Right atrium auricular region (tissue), 2 donors: ENCODE data around the gene FAM110D. TPM values are rescaled to one million over a fixed set of nuclear protein-coding genes. Genes with fewer than 3 reads are reported as not detected.

Experiments
- DNase-seq: peaks from one replicate; pipeline ENCODE4 v3.0.0-alpha.2; 2019; ENCODE audit warnings: low spot score
- H3K27ac ChIP-seq, 2 donors: fragments of 200-600 bp; sonication (generic); 1 replicate in 1 of 2; 2 replicates in 1 of 2; pipeline ENCODE4 v1.5.1; 2016 to 2019
- H3K27me3 ChIP-seq, 2 donors: fragments of 200-600 bp; sonication (generic); one replicate each; pipeline versions ENCODE4 v1.5.1 to v1.6.0; 2017 to 2019
- H3K36me3 ChIP-seq: fragments of 200-600 bp; sonication (generic); one replicate; pipeline ENCODE4 v1.5.1; 2016
- H3K4me1 ChIP-seq, 2 donors: fragments of 200-600 bp; sonication (generic); one replicate each; pipeline versions ENCODE4 v1.5.1 to v1.6.0; 2017 to 2019
- H3K4me3 ChIP-seq, 2 donors: fragments of 200-600 bp; sonication (generic); 1 replicate in 1 of 2; 2 replicates in 1 of 2; pipeline ENCODE4 v1.5.1; 2017 to 2019; ENCODE audit warnings: mild to moderate bottlenecking in 1 of 2, moderate library complexity in 1 of 2
- H3K9me3 ChIP-seq, 2 donors: fragments of 200-600 bp; sonication (generic); one replicate each; pipeline ENCODE4 v1.5.1; 2019
- CTCF ChIP-seq, 2 donors: fragments of 200-600 bp; sonication (generic); IDR thresholded peaks; one replicate each; pipeline ENCODE4 v1.5.1; 2019; ENCODE audit warnings: antibody characterized with exemption in 2 of 2
- total RNA-seq, 2 donors: library from RNA; depleted of rRNA; stranded (reverse); fragments of >200 nt; gene quantifications; one replicate each; pipeline ENCODE4 v1.1.0, GENCODE V29; 2016

The FAM110D gene
- total RNA-seq, 2 donors from 2014 or later, result 3.8 to 4.3 TPM

- Histone ChIP-seq H3K4me3 (peak overlapping the region; percentile 67 to 76), H3K36me3 (no peaks in the 10 kb centered on the region), H3K27me3 (no peaks in the 10 kb centered on the region), H3K9me3 (no peaks in the 10 kb centered on the region), H3K27ac (peak overlapping the region; percentile 74 to 79), H3K4me1 (peaks cover 0 to 25% of the 10 kb centered on the region in 2 donors)
- no peak for DNase-seq
- TF ChIP-seq CTCF (IDR thresholded peaks at IDR 0.05), result no peak
These were observed 10.3 kb downstream of the FAM110D start for GRCh38 chr1:26169198-26169554.

GRCh38 chr1:26169669-26170471, 11.0 kb downstream of the FAM110D start, which contains the start of gene ZNF593:
Gene ZNF593, plus strand, starts transcription at chr1:26169908. Its CDS starts 76 bp downstream, at chr1:26169984.
- peak; percentile 84 to 94 for TF ChIP-seq CTCF (IDR thresholded peaks at IDR 0.05)
- H3K27ac ChIP-seq, result peak within 1 kb of the TSS; percentile 74 to 79
- DNase-seq, result peak; percentile 93

GRCh38 chr1:26170472-26170821, 11.6 kb downstream of the FAM110D start:
- no peak for DNase-seq
- Histone ChIP-seq H3K27ac (peak overlapping the region; percentile 74 to 79), H3K9me3 (no peaks in the 10 kb centered on the region), H3K4me1 (peaks cover 0 to 16% of the 10 kb centered on the region in 2 donors), H3K27me3 (no peaks in the 10 kb centered on the region), H3K36me3 (no peaks in the 10 kb centered on the region), H3K4me3 (peak overlapping the region; percentile 67 to 76)
- TF ChIP-seq CTCF (IDR thresholded peaks at IDR 0.05), result no peak

More at GRCh38 chr1:26169669-26170471, 11.0 kb downstream of the FAM110D start, which contains the start of gene ZNF593:
- no peaks in the 10 kb centered on the region for H3K9me3 ChIP-seq
- H3K4me3 ChIP-seq, result peak within 1 kb of the TSS; percentile 67 to 76
- no peaks in the 10 kb centered on the region for H3K27me3 ChIP-seq
- H3K36me3 ChIP-seq, result no peaks in the 10 kb centered on the region
- peaks cover 0 to 18% of the 10 kb centered on the region in 2 donors for H3K4me1 ChIP-seq

- Histone ChIP-seq H3K4me1 (peaks cover 0 to 16% of the 10 kb centered on the region in 2 donors), H3K27ac (no peak within 1 kb of the TSS), H3K9me3 (no peaks in the 10 kb centered on the region), H3K4me3 (peak within 1 kb of the TSS in 1 of 2 donors; percentile 67), H3K36me3 (no peaks in the 10 kb centered on the region), H3K27me3 (no peaks in the 10 kb centered on the region)
- DNase-seq, result no peak
- TF ChIP-seq CTCF (IDR thresholded peaks at IDR 0.05), result no peak
These were observed 12.5 kb downstream of the FAM110D start, which contains the start of gene ZNF593OS for GRCh38 chr1:26171084-26172072. Gene ZNF593OS, minus strand, starts transcription at chr1:26171832. Its CDS starts 171 bp downstream, at chr1:26171661.

GRCh38 chr1:26175346-26175745, 16.5 kb downstream of the FAM110D start:
- Histone ChIP-seq H3K36me3 (no peaks in the 10 kb centered on the region), H3K9me3 (no peaks in the 10 kb centered on the region)
- no peak for TF ChIP-seq CTCF (IDR thresholded peaks at IDR 0.05)

More at GRCh38 chr1:26175346-26175745, 16.5 kb downstream of the FAM110D start:
- no peak overlapping the region for H3K4me3 ChIP-seq
- H3K4me1 ChIP-seq, result peaks cover 0 to 8% of the 10 kb centered on the region in 2 donors
- H3K27ac ChIP-seq, result no peak overlapping the region
- no peak for DNase-seq
- no peaks in the 10 kb centered on the region for H3K27me3 ChIP-seq
